ENCODE results near the gene ATP1B4. TPM values are rescaled to one million over a fixed set of nuclear protein-coding genes. Genes with fewer than 3 reads are reported as not detected.

ATP1B4 gene
- total and polyA plus RNA-seq, 2 of the 8 experiments (the other 6 are each of a cell fraction or from before 2014, with no cell fraction given): not detected

DNA sequence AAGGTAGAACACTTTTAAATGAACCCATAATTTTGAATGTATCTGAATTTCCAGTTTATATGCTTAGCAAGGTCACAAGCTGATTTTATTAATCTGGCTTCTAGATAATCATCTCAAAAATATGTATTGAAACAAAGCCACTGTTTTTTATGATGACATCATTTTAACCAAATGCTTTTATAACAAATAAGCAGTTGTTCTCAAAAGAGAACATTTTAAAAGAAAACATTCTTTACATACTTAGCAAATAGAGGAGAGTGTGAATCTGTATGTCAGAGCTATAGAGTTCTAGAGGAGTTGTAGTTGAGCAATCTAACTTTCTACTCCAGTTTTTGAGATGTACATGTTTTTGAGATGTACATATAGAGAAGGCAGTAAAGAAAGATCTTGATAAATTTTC is 64.7 kb downstream of the ATP1B4 start:
- Histone ChIP-seq H2BK5ac (ENCODE audit: low read depth, low read length) (no peak overlapping the region), H2BK120ac (replicated peaks; ENCODE audit: low read depth, low read length) (no peak overlapping the region), H2BK20ac (ENCODE audit: low read length) (no peak overlapping the region), H3K14ac (ENCODE audit: insufficient read length) (no peak overlapping the region), H3K4me3 (ENCODE audit: extremely low read depth in 1 of 4, insufficient read depth in 2 of 4, low read depth in 3 of 4, low read length in 4 of 4) (no peak overlapping the region), H2BK15ac (ENCODE audit: low read length) (no peak overlapping the region), H4K20me1 (replicated peaks in 1 of 2; ENCODE audit: control insufficient read depth in 1 of 2, insufficient read depth in 2 of 2, low read length in 2 of 2) (no peaks in the 10 kb centered on the region), H4K91ac (replicated peaks; ENCODE audit: insufficient read length, low read length) (no peak overlapping the region), H3K4me1 (replicated peaks in 1 of 4; ENCODE audit: control insufficient read depth in 3 of 4, insufficient read depth in 4 of 4, low read length in 3 of 4) (no peaks in the 10 kb centered on the region), H3K9me3 (ENCODE audit: insufficient read depth in 2 of 2, low read depth in 1 of 2, low read length in 1 of 2) (no peaks in the 10 kb centered on the region), H3K36me3 (ENCODE audit: control insufficient read depth in 2 of 4, insufficient read depth in 4 of 4, low read length in 3 of 4) (no peaks in the 10 kb centered on the region), H3K56ac (replicated peaks; ENCODE audit: insufficient read length, low read depth, low read length) (no peak overlapping the region), H3K4me2 (ENCODE audit: insufficient read depth in 1 of 2, low read depth in 2 of 2, low read length in 2 of 2) (no peak overlapping the region), H3K79me2 (ENCODE audit: control insufficient read depth in 1 of 2, insufficient read depth in 2 of 2, low read length in 2 of 2) (no peaks in the 10 kb centered on the region), H3K27me3 (replicated peaks in 1 of 4; ENCODE audit: control insufficient read depth in 3 of 4, extremely low read depth in 1 of 4, insufficient read depth in 3 of 4, low read length in 3 of 4) (no peaks in the 10 kb centered on the region), H4K5ac (ENCODE audit: insufficient read length, low read depth, low read length) (no peak overlapping the region), H2AFZ (ENCODE audit: low read length) (no peak overlapping the region), H3K79me1 (ENCODE audit: low read depth, low read length) (no peaks in the 10 kb centered on the region), H3K4ac (replicated peaks; ENCODE audit: insufficient read length, low read depth, low read length) (no peak overlapping the region), H3K23ac (ENCODE audit: insufficient read length) (no peak overlapping the region), H2BK12ac (ENCODE audit: low read depth, low read length) (no peak overlapping the region), H4K8ac (ENCODE audit: extremely low read depth, insufficient read depth, low read length) (no peak overlapping the region), H2AK5ac (ENCODE audit: low read depth, low read length) (no peak overlapping the region), H3K9ac (replicated peaks in 1 of 4; ENCODE audit: extremely low read depth in 1 of 4, low read depth in 3 of 4, low read length in 3 of 4) (no peak overlapping the region), H3K18ac (ENCODE audit: extremely low read depth, low read length) (no peak overlapping the region), H3K27ac (ENCODE audit: low read depth, low read length) (no peak overlapping the region), H3K23me2 (ENCODE audit: low read depth, low read length) (no peaks in the 10 kb centered on the region)
- no peak for FAIRE-seq
- CTCF ChIA-PET (ENCODE audit: partially characterized antibody): interaction anchor here (1.4 to 1.6 kb wide), 2 partner anchors 9 to 26 kb away, joined by 3 to 4 read pairs; no protein-coding TSS in a partner anchor
- no peak for DNase-seq (ENCODE audit: low read depth in 1 of 2, low spot score in 2 of 2)
- TF ChIP-seq SRF (IDR thresholded peaks at IDR 0.05; ENCODE audit: low read depth, low read length) (no peak), POLR2AphosphoS5 (IDR thresholded peaks at IDR 0.05; ENCODE audit: low read depth, low read length) (no peak), RAD21 (IDR thresholded peaks at IDR 0.05 in 1 of 2, conservative IDR thresholded peaks at IDR 0.05 in 1 of 2; ENCODE audit: low read depth in 2 of 2, low read length in 2 of 2) (no peak)
- TF ChIP-seq, protein P1, sequence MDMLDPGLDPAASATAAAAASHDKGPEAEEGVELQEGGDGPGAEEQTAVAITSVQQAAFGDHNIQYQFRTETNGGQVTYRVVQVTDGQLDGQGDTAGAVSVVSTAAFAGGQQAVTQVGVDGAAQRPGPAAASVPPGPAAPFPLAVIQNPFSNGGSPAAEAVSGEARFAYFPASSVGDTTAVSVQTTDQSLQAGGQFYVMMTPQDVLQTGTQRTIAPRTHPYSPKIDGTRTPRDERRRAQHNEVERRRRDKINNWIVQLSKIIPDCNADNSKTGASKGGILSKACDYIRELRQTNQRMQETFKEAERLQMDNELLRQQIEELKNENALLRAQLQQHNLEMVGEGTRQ (IDR thresholded peaks at IDR 0.05; ENCODE audit: low read length): no peak
- POLR2A ChIA-PET (ENCODE audit: partially characterized antibody): no interaction called here
